ENCODE results near the gene POLR2E. TPM values are rescaled to one million over a fixed set of nuclear protein-coding genes. Genes with fewer than 3 reads are reported as not detected.

The POLR2E gene
- total and polyA plus RNA-seq, 2 experiments from 2014 or later: 257 to 286 TPM

DNA sequence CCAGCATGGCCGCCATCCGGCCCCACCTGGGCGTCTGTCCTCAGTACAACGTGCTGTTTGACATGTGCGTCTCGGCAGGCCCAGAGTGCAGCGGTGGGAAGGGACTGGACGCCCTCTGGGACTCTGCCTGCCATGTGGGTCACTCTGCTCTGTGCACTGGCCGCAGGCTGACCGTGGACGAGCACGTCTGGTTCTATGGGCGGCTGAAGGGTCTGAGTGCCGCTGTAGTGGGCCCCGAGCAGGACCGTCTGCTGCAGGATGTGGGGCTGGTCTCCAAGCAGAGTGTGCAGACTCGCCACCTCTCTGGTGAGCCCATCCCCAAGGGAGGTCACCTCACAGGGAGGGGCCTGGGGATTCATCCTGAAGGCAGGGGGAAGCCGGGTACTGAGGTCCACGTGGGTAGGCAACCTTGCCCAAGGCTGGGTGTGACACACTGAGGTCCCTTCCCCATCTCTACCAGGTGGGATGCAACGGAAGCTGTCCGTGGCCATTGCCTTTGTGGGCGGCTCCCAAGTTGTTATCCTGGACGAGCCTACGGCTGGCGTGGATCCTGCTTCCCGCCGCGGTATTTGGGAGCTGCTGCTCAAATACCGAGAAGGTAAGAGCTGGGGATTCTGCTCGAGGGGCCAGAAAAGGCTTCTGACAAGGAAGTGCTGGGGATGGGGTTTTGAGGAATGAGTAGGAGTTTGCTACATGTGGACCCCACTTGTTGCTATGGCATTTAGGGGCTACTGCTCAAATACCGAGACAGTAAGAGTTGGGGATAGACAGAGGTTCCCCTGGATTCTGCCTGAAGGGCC lies 44.0 kb downstream of the POLR2E start:
- H3F3A ChIP-seq (replicated peaks; ENCODE audit: low read depth): no peaks in the 10 kb centered on the region
- TF ChIP-seq CREB1 (CRISPR knock-in tag; IDR thresholded peaks at IDR 0.05; ENCODE audit: low read depth) (no peak), NANOG (IDR thresholded peaks at IDR 0.05; ENCODE audit: borderline replicate concordance) (no peak), POLR2AphosphoS5 (IDR thresholded peaks at IDR 0.05; ENCODE audit: low read depth) (no peak), ZNF331 (CRISPR knock-in tag; IDR thresholded peaks at IDR 0.05; ENCODE audit: low read depth) (no peak), EZH2phosphoT487 (IDR thresholded peaks at IDR 0.05; ENCODE audit: unreplicated experiment) (no peak), EZH2 (IDR thresholded peaks at IDR 0.05; ENCODE audit: low read depth, unreplicated experiment) (no peak), JUNB (IDR thresholded peaks at IDR 0.05; ENCODE audit: unreplicated experiment) (no peak), STAT1 (IDR thresholded peaks at IDR 0.05; ENCODE audit: unreplicated experiment) (no peak), ZNF114 (CRISPR knock-in tag; IDR thresholded peaks at IDR 0.05) (no peak)
- TF ChIP-seq, protein P1, sequence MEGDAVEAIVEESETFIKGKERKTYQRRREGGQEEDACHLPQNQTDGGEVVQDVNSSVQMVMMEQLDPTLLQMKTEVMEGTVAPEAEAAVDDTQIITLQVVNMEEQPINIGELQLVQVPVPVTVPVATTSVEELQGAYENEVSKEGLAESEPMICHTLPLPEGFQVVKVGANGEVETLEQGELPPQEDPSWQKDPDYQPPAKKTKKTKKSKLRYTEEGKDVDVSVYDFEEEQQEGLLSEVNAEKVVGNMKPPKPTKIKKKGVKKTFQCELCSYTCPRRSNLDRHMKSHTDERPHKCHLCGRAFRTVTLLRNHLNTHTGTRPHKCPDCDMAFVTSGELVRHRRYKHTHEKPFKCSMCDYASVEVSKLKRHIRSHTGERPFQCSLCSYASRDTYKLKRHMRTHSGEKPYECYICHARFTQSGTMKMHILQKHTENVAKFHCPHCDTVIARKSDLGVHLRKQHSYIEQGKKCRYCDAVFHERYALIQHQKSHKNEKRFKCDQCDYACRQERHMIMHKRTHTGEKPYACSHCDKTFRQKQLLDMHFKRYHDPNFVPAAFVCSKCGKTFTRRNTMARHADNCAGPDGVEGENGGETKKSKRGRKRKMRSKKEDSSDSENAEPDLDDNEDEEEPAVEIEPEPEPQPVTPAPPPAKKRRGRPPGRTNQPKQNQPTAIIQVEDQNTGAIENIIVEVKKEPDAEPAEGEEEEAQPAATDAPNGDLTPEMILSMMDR (conservative IDR thresholded peaks at IDR 0.05; ENCODE audit: low read depth in 2 of 2): no peak
- TF ChIP-seq, protein P2, sequence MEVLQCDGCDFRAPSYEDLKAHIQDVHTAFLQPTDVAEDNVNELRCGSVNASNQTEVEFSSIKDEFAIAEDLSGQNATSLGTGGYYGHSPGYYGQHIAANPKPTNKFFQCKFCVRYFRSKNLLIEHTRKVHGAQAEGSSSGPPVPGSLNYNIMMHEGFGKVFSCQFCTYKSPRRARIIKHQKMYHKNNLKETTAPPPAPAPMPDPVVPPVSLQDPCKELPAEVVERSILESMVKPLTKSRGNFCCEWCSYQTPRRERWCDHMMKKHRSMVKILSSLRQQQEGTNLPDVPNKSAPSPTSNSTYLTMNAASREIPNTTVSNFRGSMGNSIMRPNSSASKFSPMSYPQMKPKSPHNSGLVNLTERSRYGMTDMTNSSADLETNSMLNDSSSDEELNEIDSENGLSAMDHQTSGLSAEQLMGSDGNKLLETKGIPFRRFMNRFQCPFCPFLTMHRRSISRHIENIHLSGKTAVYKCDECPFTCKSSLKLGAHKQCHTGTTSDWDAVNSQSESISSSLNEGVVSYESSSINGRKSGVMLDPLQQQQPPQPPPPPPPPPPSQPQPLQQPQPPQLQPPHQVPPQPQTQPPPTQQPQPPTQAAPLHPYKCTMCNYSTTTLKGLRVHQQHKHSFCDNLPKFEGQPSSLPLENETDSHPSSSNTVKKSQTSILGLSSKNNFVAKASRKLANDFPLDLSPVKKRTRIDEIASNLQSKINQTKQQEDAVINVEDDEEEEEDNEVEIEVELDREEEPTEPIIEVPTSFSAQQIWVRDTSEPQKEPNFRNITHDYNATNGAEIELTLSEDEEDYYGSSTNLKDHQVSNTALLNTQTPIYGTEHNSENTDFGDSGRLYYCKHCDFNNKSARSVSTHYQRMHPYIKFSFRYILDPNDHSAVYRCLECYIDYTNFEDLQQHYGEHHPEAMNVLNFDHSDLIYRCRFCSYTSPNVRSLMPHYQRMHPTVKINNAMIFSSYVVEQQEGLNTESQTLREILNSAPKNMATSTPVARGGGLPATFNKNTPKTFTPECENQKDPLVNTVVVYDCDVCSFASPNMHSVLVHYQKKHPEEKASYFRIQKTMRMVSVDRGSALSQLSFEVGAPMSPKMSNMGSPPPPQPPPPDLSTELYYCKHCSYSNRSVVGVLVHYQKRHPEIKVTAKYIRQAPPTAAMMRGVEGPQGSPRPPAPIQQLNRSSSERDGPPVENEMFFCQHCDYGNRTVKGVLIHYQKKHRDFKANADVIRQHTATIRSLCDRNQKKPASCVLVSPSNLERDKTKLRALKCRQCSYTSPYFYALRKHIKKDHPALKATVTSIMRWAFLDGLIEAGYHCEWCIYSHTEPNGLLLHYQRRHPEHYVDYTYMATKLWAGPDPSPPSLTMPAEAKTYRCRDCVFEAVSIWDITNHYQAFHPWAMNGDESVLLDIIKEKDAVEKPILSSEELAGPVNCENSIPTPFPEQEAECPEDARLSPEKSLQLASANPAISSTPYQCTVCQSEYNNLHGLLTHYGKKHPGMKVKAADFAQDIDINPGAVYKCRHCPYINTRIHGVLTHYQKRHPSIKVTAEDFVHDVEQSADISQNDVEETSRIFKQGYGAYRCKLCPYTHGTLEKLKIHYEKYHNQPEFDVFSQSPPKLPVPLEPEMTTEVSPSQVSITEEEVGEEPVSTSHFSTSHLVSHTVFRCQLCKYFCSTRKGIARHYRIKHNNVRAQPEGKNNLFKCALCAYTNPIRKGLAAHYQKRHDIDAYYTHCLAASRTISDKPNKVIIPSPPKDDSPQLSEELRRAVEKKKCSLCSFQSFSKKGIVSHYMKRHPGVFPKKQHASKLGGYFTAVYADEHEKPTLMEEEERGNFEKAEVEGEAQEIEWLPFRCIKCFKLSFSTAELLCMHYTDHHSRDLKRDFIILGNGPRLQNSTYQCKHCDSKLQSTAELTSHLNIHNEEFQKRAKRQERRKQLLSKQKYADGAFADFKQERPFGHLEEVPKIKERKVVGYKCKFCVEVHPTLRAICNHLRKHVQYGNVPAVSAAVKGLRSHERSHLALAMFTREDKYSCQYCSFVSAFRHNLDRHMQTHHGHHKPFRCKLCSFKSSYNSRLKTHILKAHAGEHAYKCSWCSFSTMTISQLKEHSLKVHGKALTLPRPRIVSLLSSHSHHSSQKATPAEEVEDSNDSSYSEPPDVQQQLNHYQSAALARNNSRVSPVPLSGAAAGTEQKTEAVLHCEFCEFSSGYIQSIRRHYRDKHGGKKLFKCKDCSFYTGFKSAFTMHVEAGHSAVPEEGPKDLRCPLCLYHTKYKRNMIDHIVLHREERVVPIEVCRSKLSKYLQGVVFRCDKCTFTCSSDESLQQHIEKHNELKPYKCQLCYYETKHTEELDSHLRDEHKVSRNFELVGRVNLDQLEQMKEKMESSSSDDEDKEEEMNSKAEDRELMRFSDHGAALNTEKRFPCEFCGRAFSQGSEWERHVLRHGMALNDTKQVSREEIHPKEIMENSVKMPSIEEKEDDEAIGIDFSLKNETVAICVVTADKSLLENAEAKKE (CRISPR knock-in tag; IDR thresholded peaks at IDR 0.05): no peak
- TF ChIP-seq, protein P3, sequence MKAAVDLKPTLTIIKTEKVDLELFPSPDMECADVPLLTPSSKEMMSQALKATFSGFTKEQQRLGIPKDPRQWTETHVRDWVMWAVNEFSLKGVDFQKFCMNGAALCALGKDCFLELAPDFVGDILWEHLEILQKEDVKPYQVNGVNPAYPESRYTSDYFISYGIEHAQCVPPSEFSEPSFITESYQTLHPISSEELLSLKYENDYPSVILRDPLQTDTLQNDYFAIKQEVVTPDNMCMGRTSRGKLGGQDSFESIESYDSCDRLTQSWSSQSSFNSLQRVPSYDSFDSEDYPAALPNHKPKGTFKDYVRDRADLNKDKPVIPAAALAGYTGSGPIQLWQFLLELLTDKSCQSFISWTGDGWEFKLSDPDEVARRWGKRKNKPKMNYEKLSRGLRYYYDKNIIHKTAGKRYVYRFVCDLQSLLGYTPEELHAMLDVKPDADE (IDR thresholded peaks at IDR 0.05): no peak
- TF ChIP-seq, protein P4, sequence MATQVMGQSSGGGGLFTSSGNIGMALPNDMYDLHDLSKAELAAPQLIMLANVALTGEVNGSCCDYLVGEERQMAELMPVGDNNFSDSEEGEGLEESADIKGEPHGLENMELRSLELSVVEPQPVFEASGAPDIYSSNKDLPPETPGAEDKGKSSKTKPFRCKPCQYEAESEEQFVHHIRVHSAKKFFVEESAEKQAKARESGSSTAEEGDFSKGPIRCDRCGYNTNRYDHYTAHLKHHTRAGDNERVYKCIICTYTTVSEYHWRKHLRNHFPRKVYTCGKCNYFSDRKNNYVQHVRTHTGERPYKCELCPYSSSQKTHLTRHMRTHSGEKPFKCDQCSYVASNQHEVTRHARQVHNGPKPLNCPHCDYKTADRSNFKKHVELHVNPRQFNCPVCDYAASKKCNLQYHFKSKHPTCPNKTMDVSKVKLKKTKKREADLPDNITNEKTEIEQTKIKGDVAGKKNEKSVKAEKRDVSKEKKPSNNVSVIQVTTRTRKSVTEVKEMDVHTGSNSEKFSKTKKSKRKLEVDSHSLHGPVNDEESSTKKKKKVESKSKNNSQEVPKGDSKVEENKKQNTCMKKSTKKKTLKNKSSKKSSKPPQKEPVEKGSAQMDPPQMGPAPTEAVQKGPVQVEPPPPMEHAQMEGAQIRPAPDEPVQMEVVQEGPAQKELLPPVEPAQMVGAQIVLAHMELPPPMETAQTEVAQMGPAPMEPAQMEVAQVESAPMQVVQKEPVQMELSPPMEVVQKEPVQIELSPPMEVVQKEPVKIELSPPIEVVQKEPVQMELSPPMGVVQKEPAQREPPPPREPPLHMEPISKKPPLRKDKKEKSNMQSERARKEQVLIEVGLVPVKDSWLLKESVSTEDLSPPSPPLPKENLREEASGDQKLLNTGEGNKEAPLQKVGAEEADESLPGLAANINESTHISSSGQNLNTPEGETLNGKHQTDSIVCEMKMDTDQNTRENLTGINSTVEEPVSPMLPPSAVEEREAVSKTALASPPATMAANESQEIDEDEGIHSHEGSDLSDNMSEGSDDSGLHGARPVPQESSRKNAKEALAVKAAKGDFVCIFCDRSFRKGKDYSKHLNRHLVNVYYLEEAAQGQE (IDR thresholded peaks at IDR 0.05; ENCODE audit: unreplicated experiment): no peak
- H3K9me2 ChIP-seq (ENCODE audit: insufficient read depth): no peaks in the 10 kb centered on the region
- H3K9me3 Mint-ChIP-seq: peaks cover 7% of the 10 kb centered on the region; the same call in 2 of the 3 replicates
- H3K4me3 Mint-ChIP-seq: no peak overlapping the region
- peaks cover 18% of the 10 kb centered on the region for H3K36me3 Mint-ChIP-seq (ENCODE audit: low read depth)
- no peaks in the 10 kb centered on the region for H4K20me1 ChIP-seq (replicated peaks; ENCODE audit: insufficient read depth)
- H3K27me3 ChIP-seq (ENCODE audit: insufficient read depth): no peaks in the 10 kb centered on the region
- no peak overlapping the region for H3K4me3 ChIP-seq
- H3K27ac ChIP-seq (ENCODE audit: low read depth): no peak overlapping the region
- no peaks in the 10 kb centered on the region for H3K79me2 ChIP-seq (replicated peaks; ENCODE audit: insufficient read depth)
- no peak overlapping the region for H3K4me2 ChIP-seq
- ATAC-seq (no peak), DNase-seq (ENCODE audit: low spot score) (no peak)
- no peaks in the 10 kb centered on the region for H3K4me1 Mint-ChIP-seq
- H3K27me3 Mint-ChIP-seq (ENCODE audit: insufficient read depth, low read depth, poor library complexity): peaks cover 19% of the 10 kb centered on the region
- H3K36me3 ChIP-seq (ENCODE audit: insufficient read depth): no peaks in the 10 kb centered on the region
- no peaks in the 10 kb centered on the region for H3K4me1 ChIP-seq (ENCODE audit: insufficient read depth)
- H3K27ac Mint-ChIP-seq: no peak overlapping the region
- no peak overlapping the region for H2AFZ ChIP-seq
